ENCODE data around the gene TSHZ2.

GRCh38 chr20:53535878-53536277 is 563.7 kb downstream of the TSHZ2 start:
- TF ChIP-seq YY1 (IDR thresholded peaks at IDR 0.05; ENCODE audit: insufficient read depth, insufficient read length) (no peak), ZNF274 (IDR thresholded peaks at IDR 0.05; ENCODE audit: low read depth, low read length) (no peak)

Data from NT2/D1 (cell line).